HL-60 (cell line): ENCODE results near the gene GPC1.

Source experiments
- GABPA ChIP-seq: IDR thresholded peaks from 2 replicates; pipeline ENCODE4 v1.6.1; 2012; ENCODE audit warnings: low read depth
- POLR2AphosphoS5 ChIP-seq: IDR thresholded peaks from 2 replicates; pipeline ENCODE4 v1.6.1; 2012; ENCODE audit warnings: low read depth
- TF ChIP-seq, protein P1 (sequence below): IDR thresholded peaks from one replicate; pipeline ENCODE4 v1.5.1; 2011; ENCODE audit warnings: low read length, control low read depth, inconsistent platforms; ENCODE audit not compliant: insufficient read depth

DNA sequence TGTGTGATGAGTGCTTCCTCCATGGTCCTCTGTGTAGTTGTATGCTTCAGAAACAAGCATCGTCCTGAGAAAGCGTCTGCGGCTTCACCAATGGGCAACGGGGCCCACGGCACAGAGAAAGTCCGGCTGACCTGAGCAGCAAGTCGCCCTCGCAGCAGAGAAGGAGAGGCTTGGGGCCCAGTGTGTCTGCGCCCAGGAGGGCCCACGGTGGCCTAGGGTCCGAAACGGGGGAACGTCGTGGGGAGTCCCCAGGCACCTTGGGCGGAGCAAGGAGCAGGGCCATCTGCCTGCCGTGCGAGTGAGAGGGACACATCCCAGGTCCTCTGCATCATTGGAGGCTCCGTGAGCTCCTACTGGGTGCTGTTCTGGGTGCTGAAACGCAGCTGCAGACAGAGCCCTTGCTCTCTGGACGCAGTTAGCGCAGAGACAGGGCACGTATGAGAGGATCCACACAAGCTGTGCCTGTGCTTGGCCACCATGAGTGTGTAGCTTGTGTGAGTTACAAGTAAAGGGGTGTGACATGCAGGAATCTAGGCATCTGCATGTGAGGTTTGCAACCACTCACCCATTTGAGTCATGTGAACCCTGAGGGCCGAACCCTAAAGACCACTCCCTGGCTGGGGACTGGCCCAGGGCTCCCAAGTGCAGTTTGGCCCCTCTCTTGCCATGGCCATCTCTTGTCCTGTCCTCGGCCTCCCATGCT lies 10.6 kb downstream of the GPC1 start:
- TF ChIP-seq, protein P1, sequence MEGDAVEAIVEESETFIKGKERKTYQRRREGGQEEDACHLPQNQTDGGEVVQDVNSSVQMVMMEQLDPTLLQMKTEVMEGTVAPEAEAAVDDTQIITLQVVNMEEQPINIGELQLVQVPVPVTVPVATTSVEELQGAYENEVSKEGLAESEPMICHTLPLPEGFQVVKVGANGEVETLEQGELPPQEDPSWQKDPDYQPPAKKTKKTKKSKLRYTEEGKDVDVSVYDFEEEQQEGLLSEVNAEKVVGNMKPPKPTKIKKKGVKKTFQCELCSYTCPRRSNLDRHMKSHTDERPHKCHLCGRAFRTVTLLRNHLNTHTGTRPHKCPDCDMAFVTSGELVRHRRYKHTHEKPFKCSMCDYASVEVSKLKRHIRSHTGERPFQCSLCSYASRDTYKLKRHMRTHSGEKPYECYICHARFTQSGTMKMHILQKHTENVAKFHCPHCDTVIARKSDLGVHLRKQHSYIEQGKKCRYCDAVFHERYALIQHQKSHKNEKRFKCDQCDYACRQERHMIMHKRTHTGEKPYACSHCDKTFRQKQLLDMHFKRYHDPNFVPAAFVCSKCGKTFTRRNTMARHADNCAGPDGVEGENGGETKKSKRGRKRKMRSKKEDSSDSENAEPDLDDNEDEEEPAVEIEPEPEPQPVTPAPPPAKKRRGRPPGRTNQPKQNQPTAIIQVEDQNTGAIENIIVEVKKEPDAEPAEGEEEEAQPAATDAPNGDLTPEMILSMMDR = no peak
- TF ChIP-seq POLR2AphosphoS5 = no peak
- TF ChIP-seq GABPA = no peak
